H7 (cell line): ENCODE results near the gene PRKCD. TPM values are rescaled to one million over a fixed set of nuclear protein-coding genes. Genes with fewer than 3 reads are reported as not detected.

ENCODE experiments used
- DNase-seq: peaks from one replicate; pipeline ENCODE4 v3.0.0; 2012
- H3K27me3 ChIP-seq: 2 replicates; pipeline ENCODE4 v1.6.0; 2011; ENCODE audit warnings: mild to moderate bottlenecking, low read length; ENCODE audit not compliant: control insufficient read depth, insufficient read depth
- H3K36me3 ChIP-seq: replicated peaks from 2 replicates; pipeline ENCODE4 v1.5.1; 2011; ENCODE audit warnings: low read length; ENCODE audit not compliant: control insufficient read depth, insufficient read depth
- H3K4me3 ChIP-seq: 2 replicates; pipeline ENCODE4 v1.5.1; 2011; ENCODE audit warnings: low read depth, mild to moderate bottlenecking, control low read depth, low read length, moderate library complexity; ENCODE audit not compliant: insufficient read depth
- total RNA-seq: library from RNA; depleted of rRNA; stranded (reverse); fragments of >200 nt; shearing (Covaris generic); gene quantifications from 2 replicates; pipeline ENCODE4 v1.2.3, GENCODE V29; 2014

PRKCD gene
- total RNA-seq, 1 experiment from 2014 or later = 2.9 TPM

DNA sequence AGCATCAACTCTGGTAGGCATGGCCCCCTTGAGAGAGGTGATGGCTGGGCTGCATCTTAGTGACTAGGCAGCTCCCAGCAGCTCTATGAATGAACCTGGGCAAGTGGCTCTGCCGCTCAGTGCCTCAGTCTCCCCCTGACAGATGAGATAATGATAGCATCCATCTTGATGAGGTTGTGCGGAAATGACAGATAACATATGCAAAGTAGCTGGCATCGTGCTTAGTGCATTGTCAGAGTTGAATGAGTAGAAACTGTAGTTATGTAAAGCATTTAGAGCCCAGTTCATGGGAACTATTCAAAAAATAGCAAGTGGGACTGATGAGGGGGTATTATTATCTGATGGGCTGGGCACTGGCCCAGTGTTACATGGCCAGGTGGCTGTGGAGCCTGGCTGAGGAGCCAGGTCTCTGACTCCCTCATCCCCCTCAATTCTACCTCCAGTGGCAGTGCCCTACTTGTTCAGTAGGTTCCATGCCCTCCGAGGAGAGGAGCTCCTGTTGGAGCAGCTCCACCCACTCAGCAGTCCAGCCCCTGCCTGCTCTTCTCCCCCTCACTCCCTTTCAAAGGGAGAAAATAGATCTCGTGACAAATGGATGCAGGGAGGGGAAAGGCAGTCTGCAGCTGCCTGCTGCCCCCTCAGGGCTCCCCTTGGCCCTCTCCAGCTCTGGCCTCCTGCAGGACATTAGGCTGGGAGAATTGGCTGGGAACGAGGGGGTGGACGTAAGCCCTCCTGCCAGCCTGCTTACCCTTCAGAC, 6.6 kb downstream of the PRKCD start:
- peaks cover 3% of the 10 kb centered on the region; the same call in 1 of the 2 replicates for H3K36me3 ChIP-seq
- H3K4me3 ChIP-seq = no peak overlapping the region
- H3K27me3 ChIP-seq = no peaks in the 10 kb centered on the region
- peak; percentile 61 for DNase-seq

DNA sequence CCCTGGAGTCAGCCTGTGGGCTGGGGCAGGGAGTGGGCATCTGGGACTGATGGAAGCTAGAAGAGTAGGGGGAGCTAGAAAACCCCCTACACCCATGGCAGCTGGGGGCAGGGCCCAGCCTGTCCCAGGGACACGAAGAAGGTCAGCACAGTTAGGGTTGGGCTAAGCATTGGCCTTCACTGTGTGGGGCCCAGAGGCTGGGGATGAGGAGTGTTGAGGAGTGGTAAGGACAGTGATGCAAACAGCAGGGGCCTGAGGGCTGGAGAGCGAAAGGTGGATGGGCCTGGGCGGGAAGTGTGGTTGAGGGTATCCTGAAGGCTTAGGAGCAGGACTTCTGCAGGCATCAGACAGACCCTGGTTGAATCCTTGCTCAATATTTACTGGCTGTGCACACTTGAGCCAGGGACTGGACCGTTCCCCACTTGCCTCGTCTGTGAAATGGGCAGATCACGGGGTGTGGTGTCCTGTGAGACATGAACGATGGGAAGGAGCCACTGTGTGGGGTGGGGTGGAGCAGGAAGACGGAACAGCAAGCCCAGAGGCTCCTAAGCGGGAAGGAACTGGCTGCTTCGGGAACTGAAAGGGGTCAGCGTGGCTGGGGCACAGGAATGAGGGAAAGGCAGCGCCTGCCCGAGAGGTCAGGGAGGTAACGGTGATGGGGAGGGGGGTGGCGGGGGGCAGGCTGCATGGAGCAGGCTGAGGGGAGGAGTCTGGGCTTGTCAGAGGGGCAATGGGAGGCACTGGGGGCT, 7.3 kb downstream of the PRKCD start:
- peak; percentile 82 for DNase-seq
- H3K27me3 ChIP-seq = no peaks in the 10 kb centered on the region

DNA sequence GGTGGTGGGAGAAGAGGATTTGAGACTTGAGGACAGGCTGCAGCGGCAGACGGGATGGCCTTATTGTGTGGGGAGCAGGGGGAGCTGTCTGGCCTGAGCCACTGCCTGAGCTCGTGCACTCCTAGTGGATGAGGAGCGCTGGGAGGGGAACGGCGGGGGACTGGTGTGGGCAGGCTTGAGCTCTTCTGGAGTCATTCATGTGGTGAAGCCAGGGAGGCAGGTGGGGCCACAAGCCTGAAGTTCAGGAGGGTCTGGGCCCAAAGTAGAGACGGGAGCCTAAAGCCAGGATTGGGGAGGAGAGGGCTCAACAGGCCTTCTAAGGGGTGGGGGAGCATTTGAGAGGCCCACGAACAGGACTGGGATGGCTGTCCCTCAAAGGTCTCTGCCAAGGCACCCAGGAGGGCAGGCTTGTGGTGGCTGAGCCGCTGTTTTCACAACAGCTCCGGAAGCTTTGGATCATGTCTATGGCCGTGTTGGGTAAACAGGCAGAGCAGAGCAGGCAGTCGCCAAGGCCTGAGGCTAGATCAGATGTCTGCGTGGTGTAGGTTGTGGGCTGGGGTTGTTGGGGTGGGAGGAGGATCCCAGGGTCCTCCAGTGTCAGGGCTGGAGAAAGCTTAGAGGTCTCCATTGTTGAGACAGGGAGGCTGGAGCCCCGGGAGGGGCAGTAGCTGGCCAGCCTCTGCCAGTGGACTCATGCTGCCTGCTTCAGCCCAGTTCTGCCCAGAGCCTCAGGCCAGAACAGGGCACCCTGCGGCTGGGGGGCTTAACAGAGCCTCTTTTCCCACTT, 8.2 kb downstream of the PRKCD start:
- Histone ChIP-seq H3K4me3 (no peak overlapping the region), H3K27me3 (no peaks in the 10 kb centered on the region), H3K36me3 (peaks cover 3% of the 10 kb centered on the region; the same call in 1 of the 2 replicates)
- DNase-seq = peak; percentile 91

More for the DNA sequence above, 7.3 kb downstream of the PRKCD start:
- H3K36me3 ChIP-seq = peaks cover 3% of the 10 kb centered on the region; the same call in 1 of the 2 replicates
- H3K4me3 ChIP-seq = no peak overlapping the region

DNA sequence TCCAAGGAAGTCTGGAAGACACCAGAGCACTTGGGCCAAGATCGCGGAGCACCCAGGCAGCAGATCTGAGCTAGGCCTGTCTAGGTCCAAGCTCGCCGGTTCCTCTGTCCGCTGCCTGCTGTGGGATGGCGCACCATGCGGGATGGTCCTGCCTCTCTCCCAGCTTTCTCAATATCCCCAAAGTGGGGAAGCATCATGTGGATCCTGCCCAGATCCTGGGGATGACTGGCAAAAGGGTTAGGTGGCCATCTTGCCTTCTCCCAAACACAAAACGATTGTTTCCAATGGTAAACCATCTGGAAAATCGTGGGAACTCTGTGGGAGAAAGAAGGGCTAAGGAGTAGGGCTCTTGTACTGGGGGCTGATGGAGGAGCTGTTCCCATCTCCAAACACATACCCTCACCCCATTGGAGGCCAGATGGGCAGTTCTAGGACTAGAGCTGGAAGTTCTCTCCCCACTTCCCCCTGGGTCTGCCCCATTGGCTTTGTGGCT, 8.9 kb downstream of the PRKCD start:
- DNase-seq = peak; percentile 48
- H3K27me3 ChIP-seq = no peaks in the 10 kb centered on the region
- no peak overlapping the region for H3K4me3 ChIP-seq
- peaks cover 3% of the 10 kb centered on the region; the same call in 1 of the 2 replicates for H3K36me3 ChIP-seq

DNA sequence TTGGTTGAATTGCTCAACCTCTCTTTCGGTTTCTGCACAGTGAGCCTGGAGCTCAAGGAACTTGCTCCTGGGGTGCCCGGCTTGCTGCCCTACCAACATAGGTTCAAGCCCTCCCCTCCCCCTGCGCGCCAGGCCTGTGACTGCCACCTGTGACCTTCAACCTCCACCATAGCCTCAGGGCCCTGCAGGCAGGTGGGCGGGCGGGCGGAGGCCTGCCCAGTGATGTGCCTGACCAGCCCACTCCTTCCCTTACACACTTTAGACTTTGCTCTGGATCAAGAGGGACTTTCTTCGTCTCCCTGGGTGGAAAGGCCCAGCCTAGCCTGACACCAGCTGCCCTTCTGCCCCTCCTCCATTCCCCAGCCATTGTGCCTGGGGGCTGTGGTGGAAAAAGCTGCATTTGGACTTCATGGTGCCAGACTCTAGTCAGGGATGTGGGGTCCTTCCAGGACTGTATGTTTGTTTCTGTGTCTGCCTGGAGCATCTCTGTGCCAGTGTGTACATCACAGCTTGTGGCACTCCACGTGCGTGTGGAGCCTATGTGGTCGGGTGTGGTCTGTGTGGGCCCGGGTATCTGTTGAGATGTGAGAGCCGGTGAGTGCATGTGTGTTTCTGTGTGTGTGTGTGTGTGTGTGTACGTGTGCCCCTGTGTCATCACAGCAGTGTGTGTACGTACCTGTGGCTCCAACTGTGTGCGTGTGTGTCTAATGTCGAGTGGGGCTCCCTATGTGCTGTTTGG, 9.5 kb downstream of the PRKCD start:
- Histone ChIP-seq H3K4me3 (no peak overlapping the region), H3K36me3 (peaks cover 3% of the 10 kb centered on the region; the same call in 1 of the 2 replicates), H3K27me3 (no peaks in the 10 kb centered on the region)
- DNase-seq = no peak

DNA sequence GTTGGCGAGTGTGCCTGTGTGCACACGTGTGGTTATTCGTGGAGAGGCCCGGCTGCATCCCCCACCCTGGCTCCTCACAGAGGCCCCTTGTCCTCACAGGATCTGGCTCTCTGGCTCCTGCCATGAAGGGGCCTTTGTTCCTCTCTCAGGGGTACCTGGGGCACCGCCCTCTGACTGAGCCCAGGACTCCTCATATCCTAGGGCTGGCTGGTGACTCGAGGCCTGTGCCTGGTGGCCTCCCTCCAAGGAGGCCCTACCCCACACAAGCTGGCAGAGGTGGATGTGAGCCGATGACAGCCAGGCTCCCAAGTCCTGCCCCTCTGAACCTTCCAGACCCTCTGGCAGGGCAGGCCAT, 10.0 kb downstream of the PRKCD start:
- Histone ChIP-seq H3K36me3 (peaks cover 3% of the 10 kb centered on the region; the same call in 1 of the 2 replicates), H3K27me3 (no peaks in the 10 kb centered on the region)
- no peak for DNase-seq

DNA sequence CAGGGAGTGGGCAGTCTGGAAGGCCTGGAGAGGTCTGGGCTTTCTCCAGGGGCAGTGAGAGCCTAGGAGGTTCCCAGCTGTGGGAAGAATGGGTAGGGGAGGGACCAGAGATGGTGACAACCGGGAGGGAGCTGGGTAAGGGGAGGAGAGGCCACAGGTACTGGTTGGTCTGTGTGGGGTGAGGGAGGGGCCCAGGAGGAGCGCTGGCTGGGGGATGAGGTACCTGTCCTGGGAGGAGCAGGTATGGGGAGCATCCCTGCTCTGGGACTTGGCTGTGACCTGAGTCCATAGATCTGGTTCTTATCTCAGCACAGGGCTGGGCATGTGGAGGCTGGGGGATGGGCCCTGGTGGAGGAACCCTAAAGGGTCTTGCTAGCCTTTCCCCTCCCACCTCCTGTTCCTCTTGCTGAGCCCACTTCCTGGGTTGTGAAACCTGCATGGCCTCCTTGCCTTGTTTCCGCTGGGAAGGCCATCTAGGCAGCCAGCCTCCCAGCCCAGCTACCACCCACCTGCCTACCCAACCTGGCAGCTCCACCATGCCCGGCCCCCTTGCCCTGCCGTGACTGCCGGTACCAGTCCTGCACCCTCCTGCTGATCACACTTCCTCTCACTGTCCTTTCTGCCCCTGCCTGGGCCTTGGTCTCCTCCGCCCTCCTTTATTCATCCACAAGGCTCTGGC, 11.0 kb downstream of the PRKCD start:
- H3K36me3 ChIP-seq = no peaks in the 10 kb centered on the region; the same call in 1 of the 2 replicates
- no peak overlapping the region for H3K4me3 ChIP-seq
- DNase-seq = peak; percentile 89
- H3K27me3 ChIP-seq = no peaks in the 10 kb centered on the region

More for the DNA sequence above, 10.0 kb downstream of the PRKCD start:
- no peak overlapping the region for H3K4me3 ChIP-seq

DNA sequence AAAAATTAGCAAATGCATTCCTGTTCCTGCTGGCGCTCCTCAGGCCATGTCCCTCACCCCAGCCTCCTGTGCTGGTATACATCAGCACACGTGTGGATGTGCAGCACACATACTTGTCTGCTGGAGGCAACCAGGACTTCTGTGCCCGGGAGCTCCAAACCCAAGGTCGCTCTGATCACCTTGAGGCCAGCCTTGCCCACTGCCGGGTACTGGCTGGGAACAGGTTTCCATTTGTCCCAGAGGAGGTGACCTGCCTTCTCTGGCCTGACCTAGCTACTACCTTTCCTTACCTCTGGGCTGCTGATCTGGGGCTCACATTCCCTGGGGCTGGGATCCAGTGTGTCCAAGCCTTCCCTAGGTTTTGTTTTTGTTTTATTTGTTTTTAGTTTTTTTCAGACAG, 12.1 kb downstream of the PRKCD start:
- H3K27me3 ChIP-seq = no peaks in the 10 kb centered on the region
- DNase-seq = no peak
- no peaks in the 10 kb centered on the region; the same call in 1 of the 2 replicates for H3K36me3 ChIP-seq
- H3K4me3 ChIP-seq = no peak overlapping the region

DNA sequence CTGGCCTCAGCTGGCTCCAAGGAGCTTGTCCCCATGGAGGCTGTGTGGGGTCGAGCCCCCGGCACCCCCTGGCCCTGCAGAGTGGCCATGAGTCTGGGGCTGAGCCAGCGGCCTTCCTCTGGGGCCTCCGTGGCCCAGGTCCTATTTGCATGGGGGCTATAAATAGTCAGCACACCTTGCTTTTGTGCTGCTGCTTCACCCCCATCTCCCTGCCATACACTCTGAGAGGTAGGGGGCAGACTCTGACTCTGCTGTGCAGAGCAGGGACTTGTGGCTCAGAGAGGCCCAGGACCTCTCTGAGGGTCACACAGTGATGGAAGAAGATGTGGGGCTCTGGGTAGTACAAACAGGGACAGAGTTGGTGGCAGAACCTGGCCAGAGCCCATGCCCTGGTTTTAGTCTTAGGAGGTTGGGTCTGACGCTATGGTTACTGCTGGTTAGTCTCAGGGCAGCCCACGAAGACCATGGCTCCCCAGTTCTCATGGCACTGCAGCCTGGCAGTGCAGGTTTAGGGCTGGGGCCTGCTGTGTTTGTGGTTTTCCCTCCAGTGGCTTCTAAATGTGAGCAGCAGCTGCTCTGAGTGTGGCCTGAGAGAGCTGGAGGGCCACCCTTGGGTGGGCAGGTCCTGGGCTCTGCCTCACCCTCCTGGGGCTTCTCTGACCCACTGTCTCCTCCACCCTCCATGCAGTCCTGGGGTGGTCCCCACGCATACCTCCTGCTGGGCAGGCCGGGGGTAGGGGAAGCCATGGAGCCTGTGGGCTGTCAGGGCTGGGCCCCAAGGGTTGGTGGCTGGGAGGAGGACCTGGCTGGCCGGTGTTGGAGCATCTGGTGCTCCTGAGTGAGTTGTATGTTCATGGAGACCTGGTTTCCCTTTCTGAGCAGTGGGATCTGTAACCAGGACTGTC, 13.6 kb downstream of the PRKCD start:
- Histone ChIP-seq H3K4me3 (no peak overlapping the region), H3K36me3 (no peaks in the 10 kb centered on the region; the same call in none of the 2 replicates)

DNA sequence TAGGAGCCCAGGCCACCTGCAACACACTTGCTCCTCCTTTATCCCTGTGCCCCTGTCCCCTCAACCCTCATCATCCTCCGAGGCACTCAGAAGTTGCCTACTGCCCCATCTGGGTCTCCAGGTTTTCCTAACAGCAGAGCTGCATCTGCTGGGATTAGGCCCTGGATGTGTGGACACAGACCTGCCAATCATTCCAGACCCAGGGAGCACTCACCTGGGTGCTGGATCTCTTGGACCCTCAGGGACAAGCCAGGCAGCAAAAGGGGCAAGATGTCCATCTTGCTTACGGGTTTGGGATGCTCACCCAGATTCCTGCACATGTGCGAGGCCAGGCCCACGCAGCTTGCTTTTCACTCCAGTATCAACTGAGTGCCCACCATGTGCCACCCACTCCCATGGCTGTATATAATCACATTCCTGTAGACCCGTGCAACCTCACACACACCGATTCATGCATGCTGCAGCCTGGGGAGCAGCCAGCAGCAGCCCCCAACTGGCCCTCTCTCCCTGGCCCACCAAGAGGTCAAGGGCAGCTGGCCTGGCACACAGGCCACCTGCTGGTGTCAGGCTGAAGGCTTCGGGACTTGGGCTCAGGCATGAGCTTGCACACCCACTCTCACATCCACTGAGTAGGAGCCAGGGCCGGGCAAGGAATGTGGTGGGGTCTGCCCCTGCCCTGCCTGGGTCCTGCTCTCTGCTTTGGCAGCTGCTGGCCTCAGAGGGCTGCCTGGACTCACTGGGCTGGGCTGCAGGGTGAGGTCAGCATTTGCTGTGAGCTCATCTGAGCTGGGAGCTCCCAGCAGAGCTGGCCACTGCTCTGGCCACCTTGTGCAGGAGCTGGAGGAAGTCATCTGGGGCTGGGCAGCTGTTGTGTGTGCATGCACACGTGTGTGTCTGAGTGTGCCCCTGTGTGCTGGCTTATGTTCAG, 14.9 kb downstream of the PRKCD start:
- H3K4me3 ChIP-seq = no peak overlapping the region
- no peaks in the 10 kb centered on the region; the same call in none of the 2 replicates for H3K36me3 ChIP-seq
- no peaks in the 10 kb centered on the region for H3K27me3 ChIP-seq
- no peak for DNase-seq

More for the DNA sequence above, 13.6 kb downstream of the PRKCD start:
- H3K27me3 ChIP-seq = no peaks in the 10 kb centered on the region
- DNase-seq = no peak

DNA sequence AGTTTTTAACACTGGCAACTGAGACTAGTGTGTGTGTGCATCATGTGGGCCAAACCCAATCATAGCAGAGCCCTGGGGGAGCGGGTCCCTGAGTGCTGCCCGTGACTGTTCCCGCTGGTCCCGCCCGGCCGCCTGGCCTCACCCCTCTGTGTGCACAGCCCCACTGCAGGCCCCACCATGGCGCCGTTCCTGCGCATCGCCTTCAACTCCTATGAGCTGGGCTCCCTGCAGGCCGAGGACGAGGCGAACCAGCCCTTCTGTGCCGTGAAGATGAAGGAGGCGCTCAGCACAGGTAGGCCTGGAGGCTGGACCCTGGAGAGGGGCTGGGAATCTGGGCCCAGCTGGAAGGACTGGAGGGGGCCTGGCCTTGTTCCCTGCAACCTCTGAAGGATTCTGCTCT, 17.2 kb downstream of the PRKCD start:
- no peak for DNase-seq
- no peak overlapping the region for H3K4me3 ChIP-seq
- no peaks in the 10 kb centered on the region for H3K27me3 ChIP-seq
- peaks cover 5% of the 10 kb centered on the region for H3K36me3 ChIP-seq

DNA sequence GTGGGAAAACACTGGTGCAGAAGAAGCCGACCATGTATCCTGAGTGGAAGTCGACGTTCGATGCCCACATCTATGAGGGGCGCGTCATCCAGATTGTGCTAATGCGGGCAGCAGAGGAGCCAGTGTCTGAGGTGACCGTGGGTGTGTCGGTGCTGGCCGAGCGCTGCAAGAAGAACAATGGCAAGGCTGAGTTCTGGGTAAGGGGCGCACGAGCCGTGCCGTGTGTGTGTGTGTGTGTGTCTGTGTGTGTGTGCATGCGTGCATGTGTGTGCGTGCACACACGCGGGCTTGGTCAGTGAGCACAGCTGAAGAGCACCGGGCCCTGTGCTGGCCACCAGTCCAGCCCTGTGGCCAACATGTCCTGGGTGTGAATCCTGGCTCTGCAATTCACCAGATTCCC, 18.6 kb downstream of the PRKCD start:
- no peak for DNase-seq
- H3K4me3 ChIP-seq = no peak overlapping the region
- no peaks in the 10 kb centered on the region for H3K27me3 ChIP-seq
- H3K36me3 ChIP-seq = peaks cover 5% of the 10 kb centered on the region
